Islet precursor cell (in vitro differentiated cells): ENCODE data around the gene PNPLA5.
"Not testable (repeated sequence)": the region's sequence is repeated elsewhere in the genome, so short reads cannot be mapped to it uniquely, and the experiment has no call there.

Experiments
- DNase-seq: peaks from one replicate; pipeline ENCODE4 v3.0.0-alpha.2; 2018

PNPLA5 gene

GRCh38 chr22:43880541-43880991 is 11.2 kb downstream of the PNPLA5 start:
- peak; percentile 45 for DNase-seq

- peak; percentile 37 for DNase-seq
These were observed 11.8 kb downstream of the PNPLA5 start for GRCh38 chr22:43879901-43880540.

- peak; percentile 29 for DNase-seq
These were observed 12.8 kb downstream of the PNPLA5 start for GRCh38 chr22:43878831-43879550.

GRCh38 chr22:43878079-43878795 is 13.6 kb downstream of the PNPLA5 start:
- peak; percentile 22 for DNase-seq

GRCh38 chr22:43876866-43877509 is 14.8 kb downstream of the PNPLA5 start:
- peak; percentile 40 for DNase-seq

- no peak for DNase-seq
These were observed 22.0 kb downstream of the PNPLA5 start for GRCh38 chr22:43869799-43870198.

GRCh38 chr22:43869001-43869400 is 22.8 kb downstream of the PNPLA5 start:
- not testable (repeated sequence) for DNase-seq

GRCh38 chr22:43867839-43868635 is 23.8 kb downstream of the PNPLA5 start:
- DNase-seq, result peak; percentile 86

- no peak for DNase-seq
These were observed 29.0 kb downstream of the PNPLA5 start for GRCh38 chr22:43862882-43863202.

GRCh38 chr22:43862074-43862881 is 29.5 kb downstream of the PNPLA5 start, which contains the start of gene SULT4A1:
Gene SULT4A1, minus strand, starts transcription at chr22:43862513. Its CDS starts 131 bp downstream, at chr22:43862382.
- DNase-seq, result no peak

GRCh38 chr22:43861529-43861928 is 30.3 kb downstream of the PNPLA5 start:
- DNase-seq, result no peak

GRCh38 chr22:43860831-43861230 is 31.0 kb downstream of the PNPLA5 start:
- no peak for DNase-seq

- DNase-seq, result no peak
These were observed 31.7 kb downstream of the PNPLA5 start for GRCh38 chr22:43860126-43860525.

GRCh38 chr22:43859621-43860020 is 32.2 kb downstream of the PNPLA5 start:
- DNase-seq, result no peak

GRCh38 chr22:43859176-43859575 is 32.6 kb downstream of the PNPLA5 start:
- no peak for DNase-seq

- DNase-seq, result no peak
These were observed 33.5 kb downstream of the PNPLA5 start for GRCh38 chr22:43858156-43858895.

GRCh38 chr22:43857367-43857766 is 34.4 kb downstream of the PNPLA5 start:
- DNase-seq, result no peak

GRCh38 chr22:43855431-43855830 is 36.4 kb downstream of the PNPLA5 start:
- DNase-seq, result no peak

GRCh38 chr22:43854786-43855271 is 37.0 kb downstream of the PNPLA5 start:
- DNase-seq, result no peak

GRCh38 chr22:43854121-43854785 is 37.6 kb downstream of the PNPLA5 start:
- no peak for DNase-seq
